HFFc6 (cell line): Measurements from ENCODE around the gene CLCN6. TPM values are rescaled to one million over a fixed set of nuclear protein-coding genes. Genes with fewer than 3 reads are reported as not detected.

Experiments
- DNase-seq: peaks from one replicate; pipeline ENCODE4 v3.0.0-alpha.2; 2018
- H3K27ac Mint-ChIP-seq: 2 replicates; pipeline ENCODE4 v1.8.0; 2020; ENCODE audit warnings: mild to moderate bottlenecking, mixed read lengths
- H3K27me3 Mint-ChIP-seq: 2 replicates; pipeline ENCODE4 v1.8.0; 2021; ENCODE audit warnings: mild to moderate bottlenecking, moderate library complexity, mixed read lengths; ENCODE audit not compliant: insufficient read depth
- H3K36me3 Mint-ChIP-seq: 2 replicates; pipeline ENCODE4 v1.8.0; 2021; ENCODE audit warnings: low read depth, mixed read lengths
- H3K4me1 Mint-ChIP-seq: 2 replicates; pipeline ENCODE4 v1.8.0; 2020; ENCODE audit warnings: low read depth, mixed read lengths
- H3K4me3 Mint-ChIP-seq: 2 replicates; pipeline ENCODE4 v1.8.0; 2020; ENCODE audit warnings: mild to moderate bottlenecking, moderate library complexity, mixed read lengths
- H3K9me3 Mint-ChIP-seq: 2 replicates; pipeline ENCODE4 v1.8.0; 2020; ENCODE audit warnings: mild to moderate bottlenecking, mixed read lengths
- total RNA-seq, 6 experiments: library from RNA; stranded (reverse); fragmentation: NEBNext Ultra II Directional; extraction: Animal tissue kit (Norgen Biotek cat#: 25700); gene quantifications; 2 replicates in 1 of 6; 3 replicates in 5 of 6; pipeline ENCODE4 v1.2.3, GENCODE V29; 2021
- TF ChIP-seq, protein P1 (sequence below): fragments of 200-600 bp; sonication (generic); IDR thresholded peaks from 2 replicates; pipeline ENCODE4 v1.5.0; 2021; ENCODE audit warnings: antibody characterized with exemption, mild to moderate bottlenecking

Gene CLCN6
- total RNA-seq, 6 experiments from 2014 or later: 6.2 to 8.3 (median 7.9) TPM

DNA sequence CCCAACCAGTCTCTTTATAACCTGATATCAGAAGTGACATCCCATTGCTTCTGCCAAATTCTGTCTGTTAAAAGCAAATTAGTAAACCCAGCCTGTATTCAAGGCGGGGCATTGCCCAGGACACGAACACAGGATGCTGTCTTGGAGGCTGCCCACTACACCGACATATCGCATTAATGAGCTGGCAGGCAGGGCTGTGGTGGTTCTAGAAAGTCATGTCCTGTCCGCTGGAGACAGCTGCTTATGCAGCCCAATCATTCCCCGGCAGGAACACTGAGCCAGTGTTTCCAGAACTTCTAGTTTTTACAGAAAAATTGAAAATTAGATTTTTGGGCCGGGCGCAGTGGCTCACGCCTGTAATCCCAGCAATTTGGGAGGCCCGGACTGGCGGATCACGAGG lies 24.7 kb upstream of the CLCN6 start:
- Mint-ChIP-seq H3K4me1 (no peaks in the 10 kb centered on the region; the same call in 1 of the 2 replicates), H3K27ac (no peak overlapping the region), H3K36me3 (no peaks in the 10 kb centered on the region), H3K9me3 (no peaks in the 10 kb centered on the region), H3K27me3 (peaks cover 13% of the 10 kb centered on the region), H3K4me3 (no peak overlapping the region)
- TF ChIP-seq, protein P1, sequence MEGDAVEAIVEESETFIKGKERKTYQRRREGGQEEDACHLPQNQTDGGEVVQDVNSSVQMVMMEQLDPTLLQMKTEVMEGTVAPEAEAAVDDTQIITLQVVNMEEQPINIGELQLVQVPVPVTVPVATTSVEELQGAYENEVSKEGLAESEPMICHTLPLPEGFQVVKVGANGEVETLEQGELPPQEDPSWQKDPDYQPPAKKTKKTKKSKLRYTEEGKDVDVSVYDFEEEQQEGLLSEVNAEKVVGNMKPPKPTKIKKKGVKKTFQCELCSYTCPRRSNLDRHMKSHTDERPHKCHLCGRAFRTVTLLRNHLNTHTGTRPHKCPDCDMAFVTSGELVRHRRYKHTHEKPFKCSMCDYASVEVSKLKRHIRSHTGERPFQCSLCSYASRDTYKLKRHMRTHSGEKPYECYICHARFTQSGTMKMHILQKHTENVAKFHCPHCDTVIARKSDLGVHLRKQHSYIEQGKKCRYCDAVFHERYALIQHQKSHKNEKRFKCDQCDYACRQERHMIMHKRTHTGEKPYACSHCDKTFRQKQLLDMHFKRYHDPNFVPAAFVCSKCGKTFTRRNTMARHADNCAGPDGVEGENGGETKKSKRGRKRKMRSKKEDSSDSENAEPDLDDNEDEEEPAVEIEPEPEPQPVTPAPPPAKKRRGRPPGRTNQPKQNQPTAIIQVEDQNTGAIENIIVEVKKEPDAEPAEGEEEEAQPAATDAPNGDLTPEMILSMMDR: no peak
- no peak for DNase-seq

DNA sequence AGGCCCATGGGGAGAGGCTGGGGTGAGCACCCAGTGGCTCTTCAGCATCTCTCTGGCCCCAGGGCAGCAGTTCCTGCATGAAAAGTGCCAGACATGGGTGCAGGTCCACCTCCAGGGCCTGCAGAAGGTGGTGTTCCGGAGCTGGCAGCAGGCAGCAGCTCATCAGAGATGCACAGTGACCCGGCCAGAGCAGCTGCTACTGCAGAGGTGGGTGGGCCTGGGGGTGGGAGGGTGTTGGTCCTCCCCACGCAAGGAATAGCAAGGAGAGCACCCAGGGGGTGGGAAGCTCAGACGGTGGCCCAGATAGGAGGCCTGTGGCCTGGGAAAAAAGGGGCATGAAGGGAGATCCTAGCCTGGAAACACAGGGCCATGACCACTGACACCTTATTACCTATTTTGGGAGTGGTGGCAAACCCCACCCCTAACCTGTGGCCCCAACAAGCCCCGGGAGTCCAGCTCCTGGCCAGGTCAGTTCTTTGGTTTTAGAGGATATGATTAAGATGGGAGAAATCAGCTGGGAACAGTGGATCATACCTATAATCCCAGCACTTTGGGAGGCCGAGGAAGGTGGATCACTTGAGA lies 23.8 kb upstream of the CLCN6 start:
- no peaks in the 10 kb centered on the region for H3K9me3 Mint-ChIP-seq
- TF ChIP-seq, protein P1: no peak
- H3K4me3 Mint-ChIP-seq: no peak overlapping the region
- DNase-seq: no peak
- no peaks in the 10 kb centered on the region for H3K36me3 Mint-ChIP-seq
- peaks cover 10% of the 10 kb centered on the region for H3K27me3 Mint-ChIP-seq
- peaks cover 6% of the 10 kb centered on the region for H3K4me1 Mint-ChIP-seq
- no peak overlapping the region for H3K27ac Mint-ChIP-seq

DNA sequence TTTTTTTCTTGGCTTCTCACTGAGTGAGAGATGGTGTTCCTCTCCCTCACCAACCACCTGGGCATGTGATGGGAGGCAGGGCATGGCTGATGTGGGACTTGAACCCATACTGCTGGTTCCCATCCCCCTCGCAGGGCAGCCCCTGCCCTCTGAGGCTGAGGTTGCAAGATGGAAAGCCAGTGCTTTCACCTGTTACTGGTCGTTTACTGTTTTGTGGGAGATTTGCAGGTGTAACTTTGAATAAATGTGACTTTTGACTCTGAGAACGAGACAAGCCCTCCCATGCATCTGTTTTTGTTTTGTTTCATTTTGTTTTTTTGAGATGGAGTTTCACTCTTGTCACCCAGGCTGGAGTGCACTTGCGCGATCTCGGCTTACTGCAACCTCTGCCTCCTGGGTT lies 22.4 kb upstream of the CLCN6 start:
- H3K9me3 Mint-ChIP-seq: no peaks in the 10 kb centered on the region
- TF ChIP-seq, protein P1: no peak
- H3K4me1 Mint-ChIP-seq: peaks cover 13% of the 10 kb centered on the region
- no peak overlapping the region for H3K27ac Mint-ChIP-seq
- DNase-seq: no peak
- H3K4me3 Mint-ChIP-seq: no peak overlapping the region
- no peaks in the 10 kb centered on the region for H3K36me3 Mint-ChIP-seq
- peaks cover 10% of the 10 kb centered on the region for H3K27me3 Mint-ChIP-seq

DNA sequence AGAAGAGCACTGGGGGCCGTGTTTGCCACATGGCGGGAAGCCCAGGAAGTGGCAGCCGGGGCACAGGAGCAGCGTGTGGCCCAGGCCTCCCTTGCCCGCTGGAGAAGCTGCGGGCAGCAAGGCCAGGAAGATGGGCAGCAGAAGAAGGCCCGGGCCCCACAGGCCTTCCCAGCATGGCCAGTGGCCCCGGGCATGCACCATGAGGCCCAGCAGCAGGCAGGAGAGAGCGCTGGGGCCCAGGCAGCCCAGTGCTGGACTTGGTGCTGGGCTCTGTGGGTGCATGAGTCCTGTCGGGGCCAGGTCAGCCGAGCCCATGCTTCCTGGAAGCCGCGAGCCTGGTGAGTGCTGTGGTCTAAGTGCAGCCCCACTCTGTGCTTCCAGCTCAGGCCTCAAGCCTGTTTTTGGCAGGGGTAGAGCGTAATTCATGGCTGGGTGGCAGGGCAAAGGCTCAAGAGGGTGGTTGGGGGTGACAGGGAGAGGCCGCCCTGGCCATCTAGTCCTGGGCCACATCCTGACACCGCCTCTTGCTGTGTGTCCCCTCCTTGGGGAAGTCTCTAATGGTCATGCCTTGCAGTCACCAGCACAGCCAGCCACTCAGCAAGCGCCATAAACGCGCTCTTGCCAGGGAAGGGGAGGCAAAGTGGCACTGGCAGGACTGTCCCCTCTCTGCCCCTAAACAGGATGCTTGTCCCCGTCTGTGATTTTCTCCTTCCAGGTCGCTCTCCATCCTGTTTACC lies 21.6 kb upstream of the CLCN6 start:
- Mint-ChIP-seq H3K4me1 (peaks cover 13% of the 10 kb centered on the region), H3K9me3 (no peaks in the 10 kb centered on the region), H3K4me3 (no peak overlapping the region), H3K27ac (no peak overlapping the region), H3K27me3 (peaks cover 5% of the 10 kb centered on the region), H3K36me3 (no peaks in the 10 kb centered on the region)
- TF ChIP-seq, protein P1: no peak
- DNase-seq: no peak

DNA sequence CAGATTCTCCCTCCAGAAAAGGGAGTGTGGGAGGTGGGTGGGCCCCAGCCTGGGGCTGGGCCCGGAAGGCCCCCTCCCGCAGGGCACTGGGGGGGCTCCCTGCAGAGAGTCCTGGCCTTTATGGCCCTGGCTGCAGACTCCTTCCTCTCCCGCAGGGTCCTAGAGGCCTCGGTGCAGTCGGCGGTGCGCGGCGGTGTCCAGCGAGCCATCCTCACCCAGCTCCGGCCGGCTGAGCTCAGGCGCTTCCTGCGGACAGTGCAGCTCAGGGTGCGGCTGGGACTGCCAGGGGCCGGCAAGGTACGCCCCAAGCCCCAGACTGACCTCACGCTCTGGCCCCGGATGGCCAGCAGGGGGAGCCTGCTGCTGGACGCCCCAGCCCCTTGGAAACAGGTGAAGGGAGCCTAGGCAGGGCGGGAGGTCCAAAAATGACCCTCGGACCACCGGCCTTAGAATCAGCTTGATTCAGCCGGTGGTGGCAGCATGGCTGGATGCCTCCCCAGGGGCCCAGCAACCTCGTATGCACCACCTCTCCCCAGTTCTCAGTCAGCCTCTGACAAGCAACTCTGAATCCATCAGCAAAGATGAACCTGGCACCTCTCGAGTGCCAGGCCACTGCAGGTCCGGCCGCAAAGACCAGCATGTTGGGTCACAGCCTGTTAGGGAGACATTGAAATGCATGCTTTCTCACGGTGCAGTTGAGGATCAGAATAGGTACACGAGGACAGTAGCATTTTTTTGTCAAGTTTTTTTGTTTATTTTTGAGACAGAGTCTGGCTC lies 20.8 kb upstream of the CLCN6 start:
- H3K36me3 Mint-ChIP-seq: no peaks in the 10 kb centered on the region
- H3K4me1 Mint-ChIP-seq: peaks cover 13% of the 10 kb centered on the region
- H3K4me3 Mint-ChIP-seq: no peak overlapping the region
- peaks cover 4% of the 10 kb centered on the region; the same call in 1 of the 2 replicates for H3K27me3 Mint-ChIP-seq
- no peaks in the 10 kb centered on the region for H3K9me3 Mint-ChIP-seq
- peak; percentile 33 for DNase-seq
- no peak overlapping the region for H3K27ac Mint-ChIP-seq
- TF ChIP-seq, protein P1: peak; percentile 93
